Thyroid gland (tissue), 4 donors: Measurements from ENCODE around the gene MSH6. TPM values are rescaled to one million over a fixed set of nuclear protein-coding genes. Genes with fewer than 3 reads are reported as not detected.

ENCODE experiments used
- DNase-seq, 2 donors: peaks; one replicate each; pipeline ENCODE4 v3.0.0-alpha.2; 2019
- H3K27ac ChIP-seq, 3 donors: fragments of 200-600 bp; sonication (generic); 1 replicate in 2 of 3; 2 replicates in 1 of 3; pipeline ENCODE4 v1.5.1; 2016 to 2019; ENCODE audit warnings: mild to moderate bottlenecking in 1 of 3, moderate library complexity in 1 of 3
- H3K27me3 ChIP-seq: fragments of 200-600 bp; sonication (generic); one replicate; pipeline ENCODE4 v1.5.1; 2019
- H3K36me3 ChIP-seq, 2 donors: fragments of 200-600 bp; sonication (generic); one replicate each; pipeline ENCODE4 v1.5.1; 2016 to 2019
- H3K4me1 ChIP-seq, 2 donors: fragments of 200-600 bp; sonication (generic); one replicate each; pipeline ENCODE4 v1.5.1; 2017 to 2019
- H3K4me3 ChIP-seq, 3 donors: fragments of 200-600 bp; sonication (generic); replicated peaks in 1 of 3; 1 replicate in 2 of 3; 2 replicates in 1 of 3; pipeline ENCODE4 v1.5.1; 2016; ENCODE audit warnings: mild to moderate bottlenecking in 1 of 3
- H3K9me3 ChIP-seq: fragments of 200-600 bp; sonication (generic); one replicate; pipeline ENCODE4 v1.5.1; 2017
- CTCF ChIP-seq, 6 experiments: fragments of 200-600 bp in 3 of 6; fragments of 450-650 bp in 3 of 6; sonication (generic) in 3 of 6; IDR thresholded peaks; one replicate each; pipeline ENCODE4 v1.5.1; 2016 to 2019; ENCODE audit warnings: antibody characterized with exemption in 6 of 6, mild to moderate bottlenecking in 2 of 6, inconsistent platforms in 1 of 6, moderate library complexity in 1 of 6
- POLR2A ChIP-seq, 2 donors: fragments of 450-650 bp; IDR thresholded peaks; one replicate each; pipeline ENCODE4 v1.6.1; 2017; ENCODE audit warnings: antibody characterized with exemption in 2 of 2, mild to moderate bottlenecking in 2 of 2, moderate library complexity in 1 of 2
- WGBS, 2 donors: methylation state at CpG; one replicate each; pipeline ENCODE4 v1.1.5; 2017; 5-methylcytosine and 5-hydroxymethylcytosine counted together
- intact Hi-C: fragments of 100-400 bp; cut with DNase I; formaldehyde crosslinking; loops from one replicate; pipeline ENCODE4 v1.15.1; 2023
- total RNA-seq, 4 donors: library from RNA; depleted of rRNA; stranded (reverse); fragments of >200 nt; gene quantifications; one replicate each; pipeline ENCODE4 v1.2.3, GENCODE V29; 2016

The MSH6 gene
- total RNA-seq, 4 donors from 2014 or later: 37.4 to 75.0 (median 52.0) TPM

- no peak for TF ChIP-seq CTCF (IDR thresholded peaks at IDR 0.05)
- no peak for TF ChIP-seq POLR2A (IDR thresholded peaks at IDR 0.05)
- H3K4me3 ChIP-seq: no peak overlapping the region
- intact Hi-C loops: no loop called here
- no peak overlapping the region for H3K27ac ChIP-seq
- 87 to 92% methylated on average over 1 of the region's 1 CpG for WGBS, 2 donors
- no peaks in the 10 kb centered on the region for H3K9me3 ChIP-seq
- no peaks in the 10 kb centered on the region for H3K27me3 ChIP-seq
- H3K4me1 ChIP-seq: no peaks in the 10 kb centered on the region
- peaks cover 55 to 78% of the 10 kb centered on the region in 2 donors for H3K36me3 ChIP-seq
- DNase-seq: no peak
Observed at GRCh38 chr2:47803770-47804169, 20.8 kb downstream of the MSH6 start.

- no peak overlapping the region for H3K27ac ChIP-seq
- 72 to 79% methylated on average over 6 of the region's 6 CpGs for WGBS, 2 donors
- no peak for DNase-seq
- TF ChIP-seq CTCF (IDR thresholded peaks at IDR 0.05) (no peak), POLR2A (IDR thresholded peaks at IDR 0.05) (no peak)
- H3K4me1 ChIP-seq: no peaks in the 10 kb centered on the region
- H3K9me3 ChIP-seq: no peaks in the 10 kb centered on the region
- intact Hi-C loops: no loop called here
- H3K36me3 ChIP-seq: peaks cover 49 to 65% of the 10 kb centered on the region in 2 donors
- no peak overlapping the region for H3K4me3 ChIP-seq
- no peaks in the 10 kb centered on the region for H3K27me3 ChIP-seq
Observed at GRCh38 chr2:47805850-47806249, 22.9 kb downstream of the MSH6 start.

- no peak overlapping the region for H3K4me3 ChIP-seq
- H3K4me1 ChIP-seq: no peaks in the 10 kb centered on the region
- DNase-seq: no peak
- intact Hi-C loops: no loop called here
- TF ChIP-seq CTCF (IDR thresholded peaks at IDR 0.05): no peak
- TF ChIP-seq POLR2A (IDR thresholded peaks at IDR 0.05): no peak
- no peaks in the 10 kb centered on the region for H3K9me3 ChIP-seq
- peaks cover 51 to 61% of the 10 kb centered on the region in 2 donors for H3K36me3 ChIP-seq
- 88% methylated on average over 4 of the region's 4 CpGs for WGBS, 2 donors
- no peaks in the 10 kb centered on the region for H3K27me3 ChIP-seq
- no peak overlapping the region for H3K27ac ChIP-seq
Observed at GRCh38 chr2:47808614-47809013, 25.7 kb downstream of the MSH6 start.

- 90 to 94% methylated on average over 2 of the region's 2 CpGs for WGBS, 2 donors
- no peak overlapping the region for H3K4me3 ChIP-seq
- H3K36me3 ChIP-seq: peaks cover 41 to 53% of the 10 kb centered on the region in 2 donors
- no peaks in the 10 kb centered on the region for H3K27me3 ChIP-seq
- intact Hi-C loops: no loop called here
- TF ChIP-seq POLR2A (IDR thresholded peaks at IDR 0.05): no peak
- no peak for TF ChIP-seq CTCF (IDR thresholded peaks at IDR 0.05)
- H3K9me3 ChIP-seq: no peaks in the 10 kb centered on the region
- H3K4me1 ChIP-seq: no peaks in the 10 kb centered on the region
- H3K27ac ChIP-seq: no peak overlapping the region
- DNase-seq: no peak
Observed at GRCh38 chr2:47809903-47810302, 27.0 kb downstream of the MSH6 start.

GRCh38 chr2:47810850-47811249 lies 27.9 kb downstream of the MSH6 start:
- Histone ChIP-seq H3K36me3 (peaks cover 41 to 44% of the 10 kb centered on the region in 2 donors), H3K27me3 (no peaks in the 10 kb centered on the region), H3K4me3 (no peak overlapping the region), H3K4me1 (no peaks in the 10 kb centered on the region), H3K9me3 (no peaks in the 10 kb centered on the region), H3K27ac (no peak overlapping the region)
- intact Hi-C loops: no loop called here
- no peak for DNase-seq
- TF ChIP-seq POLR2A (IDR thresholded peaks at IDR 0.05) (no peak), CTCF (IDR thresholded peaks at IDR 0.05) (no peak)
